Suprapubic skin (tissue), 4 donors: ENCODE results near the gene ERC2. TPM values are rescaled to one million over a fixed set of nuclear protein-coding genes. Genes with fewer than 3 reads are reported as not detected.

Source experiments
- DNase-seq, 2 donors: peaks; one replicate each; pipeline ENCODE4 v3.0.0-alpha.2; 2019; ENCODE audit warnings: low spot score in 2 of 2
- H3K27ac ChIP-seq: fragments of 200-600 bp; sonication (generic); one replicate; pipeline ENCODE4 v1.5.1; 2019
- H3K27me3 ChIP-seq: fragments of 200-600 bp; sonication (generic); one replicate; pipeline ENCODE4 v1.5.1; 2019
- H3K36me3 ChIP-seq: fragments of 200-600 bp; sonication (generic); one replicate; pipeline ENCODE4 v1.5.1; 2019
- H3K4me1 ChIP-seq: fragments of 200-600 bp; sonication (generic); one replicate; pipeline ENCODE4 v1.5.1; 2019
- H3K4me3 ChIP-seq: fragments of 200-600 bp; sonication (generic); one replicate; pipeline ENCODE4 v1.5.1; 2019; ENCODE audit warnings: mild to moderate bottlenecking
- H3K9me3 ChIP-seq: fragments of 200-600 bp; sonication (generic); one replicate; pipeline ENCODE4 v1.5.1; 2019
- CTCF ChIP-seq, 2 donors: fragments of 200-600 bp in 1 of 2; fragments of 450-650 bp in 1 of 2; sonication (generic) in 1 of 2; IDR thresholded peaks; one replicate each; pipeline ENCODE4 v1.5.1; 2016 to 2019; ENCODE audit warnings: antibody characterized with exemption in 2 of 2, mild to moderate bottlenecking in 1 of 2, moderate library complexity in 1 of 2
- EP300 ChIP-seq: sonication (generic); formaldehyde crosslinking; IDR thresholded peaks from one replicate; pipeline ENCODE4 v1.6.1; 2017; ENCODE audit warnings: antibody characterized with exemption
- POLR2A ChIP-seq, 2 donors: fragments of 450-650 bp; IDR thresholded peaks; one replicate each; pipeline ENCODE4 v1.6.1; 2017; ENCODE audit warnings: antibody characterized with exemption in 2 of 2, mild to moderate bottlenecking in 2 of 2, moderate library complexity in 2 of 2
- POLR2AphosphoS5 ChIP-seq, 3 donors: sonication (generic); formaldehyde crosslinking; IDR thresholded peaks; one replicate each; pipeline ENCODE4 v1.6.1; 2017; ENCODE audit warnings: antibody characterized with exemption in 3 of 3
- WGBS: methylation state at CpG from one replicate; pipeline ENCODE4 v1.1.5; 2018; 5-methylcytosine and 5-hydroxymethylcytosine counted together
- total RNA-seq, 4 donors: library from RNA; depleted of rRNA; stranded (reverse); fragments of >200 nt; gene quantifications; one replicate each; pipeline ENCODE4 v1.1.0, GENCODE V29; 2016

The ERC2 gene
- total RNA-seq, 4 donors from 2014 or later = 0.21 TPM; not detected in 3

GRCh38 chr3:55630280-55630920 lies 837.9 kb downstream of the ERC2 start:
- Histone ChIP-seq H3K9me3 (no peaks in the 10 kb centered on the region), H3K36me3 (no peaks in the 10 kb centered on the region), H3K27me3 (no peaks in the 10 kb centered on the region), H3K27ac (no peak overlapping the region), H3K4me1 (no peaks in the 10 kb centered on the region), H3K4me3 (no peak overlapping the region)
- no peak for TF ChIP-seq CTCF (IDR thresholded peaks at IDR 0.05)
- no peak for TF ChIP-seq POLR2AphosphoS5 (IDR thresholded peaks at IDR 0.05)
- TF ChIP-seq POLR2A (IDR thresholded peaks at IDR 0.05) = no peak
- TF ChIP-seq EP300 = no peak
- no peak for DNase-seq
- WGBS = 91% methylated on average over 14 of the region's 14 CpGs

- Histone ChIP-seq H3K27ac (no peak overlapping the region), H3K36me3 (no peaks in the 10 kb centered on the region), H3K27me3 (no peaks in the 10 kb centered on the region), H3K4me1 (no peaks in the 10 kb centered on the region), H3K9me3 (no peaks in the 10 kb centered on the region), H3K4me3 (no peak overlapping the region)
- WGBS = 32% methylated on average over 1 of the region's 1 CpG
- no peak for DNase-seq
- no peak for TF ChIP-seq CTCF (IDR thresholded peaks at IDR 0.05)
- no peak for TF ChIP-seq POLR2AphosphoS5 (IDR thresholded peaks at IDR 0.05)
- no peak for TF ChIP-seq POLR2A (IDR thresholded peaks at IDR 0.05)
These were observed 838.8 kb downstream of the ERC2 start for GRCh38 chr3:55629432-55629831.

GRCh38 chr3:55626279-55626665 lies 842.0 kb downstream of the ERC2 start:
- no peaks in the 10 kb centered on the region for H3K9me3 ChIP-seq
- no peak overlapping the region for H3K27ac ChIP-seq
- DNase-seq = no peak

GRCh38 chr3:55624238-55624637 lies 844.0 kb downstream of the ERC2 start:
- TF ChIP-seq POLR2A (IDR thresholded peaks at IDR 0.05) (no peak), POLR2AphosphoS5 (IDR thresholded peaks at IDR 0.05) (no peak)
- no peak overlapping the region for H3K4me3 ChIP-seq
- H3K9me3 ChIP-seq = no peaks in the 10 kb centered on the region
- H3K36me3 ChIP-seq = no peaks in the 10 kb centered on the region
- DNase-seq = no peak
- no peak overlapping the region for H3K27ac ChIP-seq
- 81% methylated on average over 7 of the region's 7 CpGs for WGBS
- peaks cover 4% of the 10 kb centered on the region for H3K27me3 ChIP-seq
- H3K4me1 ChIP-seq = no peaks in the 10 kb centered on the region

More at GRCh38 chr3:55626279-55626665, 842.0 kb downstream of the ERC2 start:
- no peaks in the 10 kb centered on the region for H3K36me3 ChIP-seq
- 78% methylated on average over 2 of the region's 2 CpGs for WGBS
- H3K4me1 ChIP-seq = no peaks in the 10 kb centered on the region
- H3K4me3 ChIP-seq = no peak overlapping the region
- no peak for TF ChIP-seq POLR2A (IDR thresholded peaks at IDR 0.05)
- no peak for TF ChIP-seq POLR2AphosphoS5 (IDR thresholded peaks at IDR 0.05)
- TF ChIP-seq EP300 = no peak
- no peaks in the 10 kb centered on the region for H3K27me3 ChIP-seq

GRCh38 chr3:55623786-55624185 lies 844.5 kb downstream of the ERC2 start:
- no peaks in the 10 kb centered on the region for H3K4me1 ChIP-seq
- WGBS = 60% methylated on average over 2 of the region's 2 CpGs

GRCh38 chr3:55622733-55623132 lies 845.5 kb downstream of the ERC2 start:
- Histone ChIP-seq H3K36me3 (no peaks in the 10 kb centered on the region), H3K27me3 (peaks cover 4% of the 10 kb centered on the region), H3K27ac (no peak overlapping the region), H3K9me3 (no peaks in the 10 kb centered on the region), H3K4me1 (no peaks in the 10 kb centered on the region), H3K4me3 (no peak overlapping the region)
- WGBS = 86% methylated on average over 3 of the region's 3 CpGs
- no peak for DNase-seq
- TF ChIP-seq POLR2AphosphoS5 (IDR thresholded peaks at IDR 0.05) (no peak), CTCF (IDR thresholded peaks at IDR 0.05) (no peak), EP300 (no peak), POLR2A (IDR thresholded peaks at IDR 0.05) (no peak)

More at GRCh38 chr3:55623786-55624185, 844.5 kb downstream of the ERC2 start:
- H3K27ac ChIP-seq = no peak overlapping the region
- no peaks in the 10 kb centered on the region for H3K9me3 ChIP-seq
- TF ChIP-seq POLR2A (IDR thresholded peaks at IDR 0.05) (no peak), CTCF (IDR thresholded peaks at IDR 0.05) (no peak), POLR2AphosphoS5 (IDR thresholded peaks at IDR 0.05) (no peak), EP300 (no peak)
- DNase-seq = no peak
- H3K36me3 ChIP-seq = no peaks in the 10 kb centered on the region
- H3K27me3 ChIP-seq = peaks cover 4% of the 10 kb centered on the region
- H3K4me3 ChIP-seq = no peak overlapping the region
